AG09319 (cell line): ENCODE results near the gene CDON.

Experiments
- DNase-seq: peaks from one replicate; pipeline ENCODE4 v3.0.0-alpha.2; 2010; ENCODE audit warnings: low read depth; ENCODE audit errors: extremely low read depth
- CTCF ChIP-seq: IDR thresholded peaks from 2 replicates; pipeline ENCODE4 v1.5.1; 2011; ENCODE audit warnings: low read depth, mild to moderate bottlenecking, inconsistent platforms, low read length, moderate library complexity

CDON gene

GRCh38 chr11:125941267-125941618 lies 121.4 kb downstream of the CDON start:
- no peak for DNase-seq
- no peak for TF ChIP-seq CTCF

DNA sequence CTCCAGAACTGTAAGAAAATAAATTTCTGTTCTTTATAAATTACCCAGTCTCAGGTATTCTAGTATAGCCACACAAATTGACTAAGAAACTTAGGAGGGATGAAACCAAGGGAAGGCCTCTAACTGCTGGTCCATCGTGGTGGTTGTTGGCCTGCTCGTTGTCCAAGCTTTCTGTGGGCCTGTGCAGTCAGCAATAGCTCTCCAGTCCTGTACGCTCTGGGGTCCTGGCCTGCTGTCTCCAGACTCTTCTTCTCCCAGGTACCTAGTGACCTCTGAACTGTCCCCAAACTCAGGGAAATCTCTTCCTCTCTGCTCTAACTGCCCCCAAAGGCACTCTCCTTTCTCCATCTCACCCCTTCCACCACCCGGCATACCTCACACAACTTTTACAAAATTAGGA lies 122.5 kb downstream of the CDON start:
- DNase-seq, result no peak
- TF ChIP-seq CTCF, result no peak

GRCh38 chr11:125939081-125939521 lies 123.6 kb downstream of the CDON start:
- no peak for TF ChIP-seq CTCF

GRCh38 chr11:125938418-125938817 lies 124.2 kb downstream of the CDON start:
- TF ChIP-seq CTCF, result no peak
- no peak for DNase-seq

More at GRCh38 chr11:125939081-125939521, 123.6 kb downstream of the CDON start:
- DNase-seq, result no peak

GRCh38 chr11:125935618-125936199 lies 127.0 kb downstream of the CDON start:
- no peak for TF ChIP-seq CTCF
- DNase-seq, result peak; percentile 8

- TF ChIP-seq CTCF, result peak; percentile 1; the same call in 1 of the 2 replicates
- no peak for DNase-seq
Measured at GRCh38 chr11:125935056-125935455, 127.6 kb downstream of the CDON start.

DNA sequence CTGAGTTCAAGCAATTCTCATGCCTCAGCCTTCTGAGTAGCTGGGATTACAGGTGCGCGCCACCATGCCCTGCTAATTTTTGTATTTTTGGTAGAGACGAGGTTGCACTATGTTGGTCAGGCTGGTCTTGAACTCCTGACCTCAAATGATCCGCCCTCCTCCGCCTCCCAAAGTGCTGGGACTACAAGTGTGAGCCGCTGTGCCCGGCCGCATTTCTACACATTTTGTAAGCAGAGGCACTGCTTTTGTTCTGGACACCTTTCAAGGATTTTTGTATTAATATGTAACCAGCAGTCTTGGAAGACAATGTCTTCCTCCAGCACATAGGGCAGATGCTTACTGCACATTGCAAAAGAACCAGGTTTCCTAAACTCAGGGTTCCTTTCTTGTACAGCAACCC lies 128.2 kb downstream of the CDON start:
- TF ChIP-seq CTCF, result no peak
- DNase-seq, result no peak
